ENCODE results near the gene SLC66A1.

Gene SLC66A1

DNA sequence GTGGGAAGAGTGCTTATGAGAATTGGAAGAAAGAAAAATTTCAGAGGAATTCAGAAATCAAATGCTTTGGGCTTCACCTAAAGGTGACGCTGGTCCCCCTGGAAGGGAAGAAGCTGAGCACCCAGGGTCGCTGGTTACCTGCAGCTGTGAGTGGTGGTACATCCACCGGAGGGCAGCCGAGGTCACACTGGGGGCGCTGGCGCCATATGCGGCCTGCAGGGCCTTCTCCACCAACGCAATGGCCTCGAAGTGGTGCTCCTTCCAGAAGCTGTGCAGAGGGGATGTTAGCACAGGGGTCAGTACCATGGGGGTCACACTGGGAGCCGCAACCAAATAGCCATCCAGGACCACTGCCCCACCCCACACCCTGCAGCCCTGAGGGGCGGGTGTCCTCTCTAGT, 6.2 kb upstream of the SLC66A1 start:
- DNase-seq (ENCODE audit: low read depth in 3 of 3) = no peak

GRCh38 chr1:19306941-19307340, 5.2 kb upstream of the SLC66A1 start:
- DNase-seq (ENCODE audit: low read depth in 3 of 3) = no peak

DNA sequence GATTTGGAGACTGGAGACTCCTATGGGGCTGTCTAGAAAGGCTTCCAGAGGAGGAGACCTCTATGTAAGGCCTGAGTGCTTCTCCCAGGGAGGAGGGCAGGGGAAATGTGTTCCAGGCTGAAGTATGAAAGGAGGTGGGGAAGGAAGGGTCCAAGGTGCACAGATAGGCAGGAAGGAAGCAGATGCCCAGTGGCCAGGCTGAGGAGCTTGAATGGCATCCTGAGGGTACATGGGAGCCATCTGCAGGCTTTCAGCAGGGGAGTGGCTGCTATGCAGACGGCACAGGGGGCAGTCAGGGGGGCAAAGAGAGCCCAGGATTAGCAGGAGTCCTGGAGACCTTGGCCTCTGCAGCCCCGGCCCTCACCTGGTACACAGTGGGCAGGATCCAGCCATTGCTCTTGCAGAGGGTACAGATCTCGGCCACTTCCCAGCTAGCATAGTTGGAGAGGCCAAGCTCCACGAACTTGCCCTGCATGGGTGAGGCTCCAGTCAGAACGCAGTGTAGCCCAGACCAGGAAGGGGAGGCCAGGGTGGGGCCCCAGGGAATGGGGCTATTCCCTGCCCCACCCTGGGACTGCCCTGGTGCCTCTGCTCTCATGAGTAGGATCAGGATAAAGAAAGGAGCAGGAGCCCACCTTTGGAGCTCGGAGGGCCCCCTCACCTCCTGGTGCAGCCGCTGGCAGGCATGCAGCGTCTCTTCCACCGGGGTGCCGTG, 4.2 kb upstream of the SLC66A1 start:
- no peak for DNase-seq (ENCODE audit: low read depth in 3 of 3)

DNA sequence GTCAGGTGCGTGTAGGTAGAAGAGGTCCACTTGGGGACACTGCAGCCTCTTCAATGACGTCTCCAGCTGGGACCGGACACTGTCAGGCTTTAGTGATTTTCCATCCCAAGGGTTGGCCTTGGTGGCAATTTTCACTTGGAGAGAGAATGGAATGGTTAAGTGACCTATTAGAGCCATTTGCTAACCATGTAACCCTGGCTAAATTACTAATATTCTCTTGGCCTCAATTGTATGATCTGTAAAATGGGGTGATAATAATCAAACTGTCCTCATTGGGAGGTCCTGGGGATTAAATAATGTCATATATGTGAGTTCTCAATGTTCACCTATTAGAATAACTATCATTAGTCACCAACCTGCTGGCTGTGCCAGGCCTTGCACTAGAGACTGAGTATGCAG, 3.6 kb upstream of the SLC66A1 start:
- no peak for DNase-seq (ENCODE audit: low read depth in 3 of 3)

- no peak for DNase-seq (ENCODE audit: low read depth in 3 of 3)
These were observed 2.9 kb upstream of the SLC66A1 start for GRCh38 chr1:19309123-19309813.

DNA sequence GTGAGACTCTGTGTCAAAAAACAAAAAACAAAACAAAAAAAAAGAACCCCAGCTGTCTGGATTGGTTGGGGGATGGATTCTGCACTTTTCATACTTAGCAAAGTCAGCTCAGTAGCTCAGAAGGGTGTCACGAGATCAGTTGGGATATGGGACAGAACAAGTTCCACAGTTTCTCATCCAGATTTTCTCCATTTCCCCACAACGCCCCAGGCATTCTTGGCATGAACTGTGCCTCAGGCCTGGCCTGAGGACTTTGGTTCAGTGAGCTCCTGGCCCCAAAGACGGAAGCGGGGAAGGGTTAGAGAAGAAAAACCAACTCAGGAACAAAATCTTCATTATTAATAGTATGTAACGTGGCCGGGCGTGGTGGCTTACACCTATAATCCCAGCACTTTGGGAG, 2.1 kb upstream of the SLC66A1 start:
- no peak for DNase-seq (ENCODE audit: low read depth in 3 of 3)

GRCh38 chr1:19310720-19311502, 1.2 kb upstream of the SLC66A1 start:
- DNase-seq (ENCODE audit: low read depth in 3 of 3) = no peak

- no peak for DNase-seq (ENCODE audit: low read depth in 3 of 3)
These were observed 609 bp upstream of the SLC66A1 start for GRCh38 chr1:19311503-19311930.

- DNase-seq (ENCODE audit: low read depth in 3 of 3) = peak in 1 of 3 experiments; percentile 6
These were observed 883 bp downstream of the SLC66A1 start for GRCh38 chr1:19312782-19313635.

DNA sequence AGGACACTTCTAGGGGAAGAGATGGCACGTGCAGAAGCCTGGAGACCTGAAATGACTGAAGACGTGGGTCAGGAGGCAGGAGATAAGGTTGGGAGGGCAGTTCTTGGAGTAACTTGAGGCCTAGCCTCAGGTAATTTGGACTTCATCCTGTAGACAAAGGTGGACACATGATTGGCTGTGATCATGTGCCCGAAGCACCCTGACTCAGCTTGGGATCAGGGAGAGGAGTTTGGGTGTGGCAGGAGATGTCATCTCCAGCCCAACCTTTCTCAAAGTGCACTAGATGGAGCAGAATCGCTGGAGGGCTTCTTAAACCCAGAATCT, 1.5 kb downstream of the SLC66A1 start:
- no peak for DNase-seq (ENCODE audit: low read depth in 3 of 3)

- DNase-seq (ENCODE audit: low read depth in 3 of 3) = no peak
These were observed 2.1 kb downstream of the SLC66A1 start for GRCh38 chr1:19313961-19314882.

DNA sequence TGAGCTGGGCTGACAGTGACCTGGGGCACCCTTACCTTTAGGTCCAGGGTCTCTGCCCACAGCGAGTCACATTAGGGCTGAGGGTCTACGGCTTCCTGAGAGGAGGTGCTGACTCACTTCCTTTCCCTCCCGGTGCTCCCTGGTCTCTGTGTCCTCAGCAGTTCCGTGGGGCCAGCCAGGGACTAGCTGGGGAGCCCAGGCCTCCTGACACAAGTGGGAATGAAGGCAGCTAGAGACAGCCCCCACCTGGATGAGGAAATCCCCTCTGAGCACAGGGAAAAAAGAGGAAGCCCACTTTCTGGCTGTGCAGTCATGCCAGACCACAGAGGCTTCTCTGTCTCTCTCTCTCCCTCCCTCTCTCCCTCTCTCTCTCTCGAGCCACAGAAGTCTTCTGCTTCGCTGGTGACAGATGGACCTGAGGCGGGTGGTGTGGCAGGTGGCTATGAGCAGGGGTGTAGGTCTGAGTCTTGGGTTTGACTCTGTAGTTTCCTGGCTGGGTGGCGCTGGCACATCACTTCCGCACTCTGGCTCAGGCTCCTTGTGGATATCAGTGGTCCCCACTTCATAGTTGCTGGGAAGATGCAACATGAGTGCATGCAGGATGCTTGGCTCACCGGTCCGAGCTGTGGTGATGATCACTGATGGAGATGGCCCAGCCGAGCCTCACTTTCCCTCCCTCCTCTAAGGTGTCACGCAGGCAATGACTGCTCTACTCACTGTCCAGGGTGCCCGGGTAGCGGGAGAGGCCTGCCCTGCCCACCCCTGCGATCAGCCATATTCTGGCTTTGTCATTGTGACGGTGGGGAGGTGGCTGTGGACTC, 3.5 kb downstream of the SLC66A1 start:
- no peak for DNase-seq (ENCODE audit: low read depth in 3 of 3)

DNA sequence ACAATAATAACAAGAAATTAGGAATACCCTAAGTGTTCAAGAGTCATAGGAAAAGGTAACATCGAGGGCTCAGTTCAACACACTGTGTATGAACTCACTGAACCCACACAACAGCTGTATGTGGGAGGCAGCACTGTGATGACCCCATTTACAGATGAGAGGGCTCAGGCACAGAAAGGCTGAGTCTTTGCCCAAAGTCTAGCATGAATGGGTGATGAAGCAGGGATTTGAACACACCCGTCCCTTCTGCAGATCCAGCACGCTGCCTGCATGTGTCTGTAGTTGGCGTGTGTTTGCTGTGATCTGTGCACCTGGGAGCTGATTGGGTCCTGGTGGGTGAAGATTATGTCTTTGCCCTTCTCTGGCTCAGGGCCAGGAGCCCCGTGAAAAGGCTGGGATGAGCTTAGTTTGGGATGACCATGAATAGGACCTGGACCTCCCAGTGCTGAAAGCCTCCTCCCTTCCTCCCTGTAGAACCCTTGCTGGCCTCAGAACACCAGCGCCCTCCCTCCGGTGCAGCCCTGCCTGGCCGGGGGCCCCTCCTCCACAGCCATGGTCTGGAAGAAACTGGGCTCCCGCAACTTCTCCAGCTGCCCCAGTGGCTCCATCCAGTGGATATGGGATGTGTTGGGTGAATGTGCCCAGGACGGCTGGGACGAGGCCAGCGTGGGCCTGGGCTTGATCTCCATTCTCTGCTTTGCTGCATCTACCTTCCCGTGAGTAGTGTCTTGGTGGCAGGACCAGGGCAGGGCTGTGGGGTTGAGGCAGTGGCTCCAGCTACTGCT, 5.2 kb downstream of the SLC66A1 start:
- DNase-seq (ENCODE audit: low read depth in 3 of 3) = no peak

GRCh38 chr1:19319196-19319595, 7.1 kb downstream of the SLC66A1 start:
- DNase-seq (ENCODE audit: low read depth in 3 of 3) = no peak

DNA sequence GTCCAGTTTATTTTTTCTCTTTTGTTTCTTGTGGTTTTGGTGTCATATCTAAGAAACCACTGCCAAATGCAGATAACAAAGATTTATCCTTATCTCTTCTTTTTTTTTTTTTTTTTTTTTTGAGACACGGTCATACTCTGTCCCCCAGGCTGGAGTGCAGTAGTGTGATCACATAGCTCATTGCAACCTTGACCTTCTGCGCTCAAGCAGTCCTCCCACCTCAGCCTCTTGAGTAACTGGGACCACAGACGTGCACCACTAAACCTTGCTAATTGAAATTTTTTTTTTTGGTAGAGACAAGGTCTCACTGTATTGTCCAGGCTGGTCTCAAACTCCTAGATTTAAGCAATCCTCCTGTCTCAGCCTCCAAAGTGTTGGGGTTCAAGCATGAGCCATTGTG, 8.9 kb downstream of the SLC66A1 start:
- DNase-seq (ENCODE audit: low read depth in 3 of 3) = no peak

- DNase-seq (ENCODE audit: low read depth in 3 of 3) = no peak
These were observed 10.4 kb downstream of the SLC66A1 start for GRCh38 chr1:19322481-19322880.

DNA sequence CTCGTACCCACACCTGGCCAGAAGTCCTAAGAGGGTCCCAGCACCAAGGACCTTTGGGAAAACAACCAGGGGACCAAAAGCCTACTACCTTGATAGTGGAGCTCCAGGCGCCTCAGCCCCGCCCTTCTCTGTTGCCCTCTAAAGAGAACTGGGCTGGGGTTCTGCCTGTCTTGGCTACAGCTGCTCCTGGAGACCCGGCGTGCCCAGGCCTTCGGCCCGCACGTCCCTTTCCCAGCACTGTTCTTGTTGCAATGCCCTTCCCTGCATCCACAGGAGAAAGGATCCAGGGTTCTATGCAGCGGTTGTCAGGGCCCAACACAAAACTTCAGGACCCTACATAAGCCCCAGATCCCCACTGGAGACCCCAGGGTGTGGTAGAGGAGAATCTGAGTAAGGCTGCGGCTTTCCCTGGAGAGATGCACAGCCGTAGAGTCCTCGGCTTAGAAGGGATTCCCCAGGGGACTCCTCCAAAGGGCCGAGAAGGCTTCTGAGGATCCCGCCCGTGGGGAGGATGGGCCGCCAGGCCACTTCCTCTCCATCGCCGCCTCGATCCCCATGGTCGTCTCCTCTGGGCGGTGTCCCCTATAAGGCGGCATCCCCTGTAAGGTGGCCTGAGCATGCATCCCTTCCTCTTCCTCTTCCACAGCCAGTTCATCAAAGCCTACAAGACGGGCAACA, 12.0 kb downstream of the SLC66A1 start:
- DNase-seq (ENCODE audit: low read depth in 3 of 3) = no peak

DNA sequence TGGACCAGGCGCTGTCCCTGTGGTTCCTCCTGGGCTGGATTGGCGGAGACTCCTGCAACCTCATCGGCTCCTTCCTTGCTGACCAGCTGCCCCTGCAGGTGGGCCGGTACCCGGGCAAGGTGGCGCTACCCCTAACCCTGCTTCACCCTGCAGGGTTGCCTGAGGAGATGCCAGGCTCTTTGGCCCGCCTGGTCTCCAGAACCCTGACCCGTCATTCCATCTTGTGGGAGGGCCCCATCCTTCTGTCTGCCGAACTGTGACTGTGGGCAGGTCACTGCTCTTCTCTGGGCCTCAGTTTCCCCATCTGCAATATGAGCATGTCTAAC, 12.5 kb downstream of the SLC66A1 start:
- no peak for DNase-seq (ENCODE audit: low read depth in 3 of 3)
